HEK293 (cell line): ENCODE results near the gene PRCD.
A peak's percentile ranks its signal among the peaks of the same experiment; 100 is the strongest.

Source experiments
- CTCF ChIA-PET: fragments of 350-600 bp; formaldehyde crosslinking; extraction: SDS; loops from one replicate; lab custom pipeline; 2021; ENCODE audit warnings: antibody characterized with exemption; lab: Yijun Ruan, JAX
- POLR2A ChIA-PET: fragments of 300-600 bp; formaldehyde crosslinking; extraction: SDS; loops from one replicate; lab custom pipeline; 2020; ENCODE audit warnings: antibody characterized with exemption, inconsistent platforms; lab: Yijun Ruan, JAX
- H3K27ac ChIP-seq: fragments of 200-500 bp; sonication (Bioruptor generic); 2 replicates; pipeline ENCODE4 v1.5.1; 2014; ENCODE audit warnings: low read depth, low read length, control low read depth, inconsistent platforms; ENCODE audit errors: extremely low read depth
- H3K36me3 ChIP-seq, 2 experiments: fragments of 200-500 bp in 1 of 2; sonication (Bioruptor generic) in 1 of 2; 1 replicate in 1 of 2; 2 replicates in 1 of 2; pipeline ENCODE4 v1.5.1; 2014 to 2017; ENCODE audit warnings: inconsistent platforms in 2 of 2, low read length in 2 of 2; ENCODE audit not compliant: control insufficient read depth in 2 of 2, insufficient read depth in 1 of 2
- H3K4me1 ChIP-seq: fragments of 200-500 bp; sonication (Bioruptor generic); 2 replicates; pipeline ENCODE4 v1.5.1; 2014; ENCODE audit warnings: mild to moderate bottlenecking, low read length, inconsistent platforms; ENCODE audit not compliant: control insufficient read depth, insufficient read depth
- H3K4me3 ChIP-seq: 2 replicates; pipeline ENCODE4 v1.5.1; 2011; ENCODE audit warnings: low read depth, mild to moderate bottlenecking, control low read depth, low read length, moderate library complexity
- H3K9me3 ChIP-seq: fragments of 200-500 bp; sonication (Bioruptor generic); 2 replicates; pipeline ENCODE4 v1.5.1; 2014; ENCODE audit warnings: low read depth, low read length, inconsistent platforms; ENCODE audit not compliant: control insufficient read depth, insufficient read depth
- EGR2 ChIP-seq: fragments of 450-650 bp; formaldehyde crosslinking; IDR thresholded peaks from 2 replicates; pipeline ENCODE4 v1.5.1; 2016; ENCODE audit warnings: low read depth, missing biosample characterization, missing genetic modification characterization
- GLI4 ChIP-seq: fragments of 450-650 bp; formaldehyde crosslinking; IDR thresholded peaks from 2 replicates; pipeline ENCODE4 v1.5.1; 2016; ENCODE audit warnings: missing biosample characterization, missing genetic modification characterization
- SETDB1 ChIP-seq: IDR thresholded peaks from one replicate; pipeline ENCODE4 v1.6.1; 2017; ENCODE audit warnings: mild to moderate bottlenecking, low read length, moderate library complexity, mixed read lengths; ENCODE audit not compliant: insufficient read length
- YY1 ChIP-seq: fragments of 450-650 bp; formaldehyde crosslinking; IDR thresholded peaks from 2 replicates; pipeline ENCODE4 v1.5.1; 2018; ENCODE audit warnings: missing biosample characterization, missing genetic modification characterization
- ZBTB6 ChIP-seq: fragments of 450-650 bp; formaldehyde crosslinking; IDR thresholded peaks from 2 replicates; pipeline ENCODE4 v1.5.1; 2017; ENCODE audit warnings: missing biosample characterization, missing genetic modification characterization
- ZFHX2 ChIP-seq: fragments of 450-650 bp; formaldehyde crosslinking; conservative IDR thresholded peaks from 2 replicates; pipeline ENCODE4 v1.5.1; 2016; ENCODE audit warnings: missing biosample characterization, missing genetic modification characterization
- ZFP69B ChIP-seq: fragments of 450-650 bp; formaldehyde crosslinking; IDR thresholded peaks from 2 replicates; pipeline ENCODE4 v1.5.1; 2016; ENCODE audit warnings: missing biosample characterization, missing genetic modification characterization
- ZIC2 ChIP-seq: fragments of 450-650 bp; formaldehyde crosslinking; IDR thresholded peaks from 2 replicates; pipeline ENCODE4 v1.5.1; 2016; ENCODE audit warnings: missing biosample characterization, missing genetic modification characterization
- ZNF132 ChIP-seq: fragments of 450-650 bp; formaldehyde crosslinking; IDR thresholded peaks from 2 replicates; pipeline ENCODE4 v1.5.1; 2017; ENCODE audit warnings: missing biosample characterization, missing genetic modification characterization, borderline replicate concordance
- ZNF157 ChIP-seq: fragments of 450-650 bp; formaldehyde crosslinking; IDR thresholded peaks from 2 replicates; pipeline ENCODE4 v1.5.1; 2016; ENCODE audit warnings: missing biosample characterization, missing genetic modification characterization
- ZNF174 ChIP-seq: fragments of 450-650 bp; formaldehyde crosslinking; IDR thresholded peaks from 2 replicates; pipeline ENCODE4 v1.5.0; 2017; ENCODE audit warnings: missing biosample characterization, mild to moderate bottlenecking, missing genetic modification characterization
- ZNF292 ChIP-seq: fragments of 450-650 bp; formaldehyde crosslinking; IDR thresholded peaks from 2 replicates; pipeline ENCODE4 v1.5.1; 2016; ENCODE audit warnings: low read depth, missing biosample characterization, missing genetic modification characterization, borderline replicate concordance
- ZNF311 ChIP-seq: fragments of 450-650 bp; formaldehyde crosslinking; IDR thresholded peaks from 2 replicates; pipeline ENCODE4 v1.5.1; 2017; ENCODE audit warnings: missing biosample characterization, missing genetic modification characterization, borderline replicate concordance
- ZNF350 ChIP-seq: fragments of 450-650 bp; formaldehyde crosslinking; IDR thresholded peaks from 2 replicates; pipeline ENCODE4 v1.5.0; 2017; ENCODE audit warnings: missing biosample characterization, mild to moderate bottlenecking, missing genetic modification characterization
- ZNF621 ChIP-seq: fragments of 450-650 bp; formaldehyde crosslinking; IDR thresholded peaks from 2 replicates; pipeline ENCODE4 v1.5.1; 2017; ENCODE audit warnings: missing biosample characterization, missing genetic modification characterization
- ZNF658 ChIP-seq: fragments of 450-650 bp; formaldehyde crosslinking; IDR thresholded peaks from 2 replicates; pipeline ENCODE4; 2016; ENCODE audit warnings: missing biosample characterization, missing genetic modification characterization
- ZNF707 ChIP-seq: fragments of 450-650 bp; formaldehyde crosslinking; IDR thresholded peaks from 2 replicates; pipeline ENCODE4 v1.5.1; 2016; ENCODE audit warnings: missing biosample characterization, missing genetic modification characterization
- TF ChIP-seq, protein P1 (sequence below): fragments of 450-650 bp; formaldehyde crosslinking; IDR thresholded peaks from 2 replicates; pipeline ENCODE4 v1.5.1; 2017; ENCODE audit warnings: missing biosample characterization, mild to moderate bottlenecking, missing genetic modification characterization, moderate library complexity
- TF ChIP-seq, protein P2 (sequence below): fragments of 450-650 bp; formaldehyde crosslinking; IDR thresholded peaks from 2 replicates; pipeline ENCODE4 v1.5.1; 2016; ENCODE audit warnings: missing biosample characterization, missing genetic modification characterization
- TF ChIP-seq, protein P3 (sequence below): fragments of 450-650 bp; formaldehyde crosslinking; IDR thresholded peaks from 2 replicates; pipeline ENCODE4 v1.5.1; 2016; ENCODE audit warnings: missing biosample characterization, missing genetic modification characterization

PRCD gene

DNA sequence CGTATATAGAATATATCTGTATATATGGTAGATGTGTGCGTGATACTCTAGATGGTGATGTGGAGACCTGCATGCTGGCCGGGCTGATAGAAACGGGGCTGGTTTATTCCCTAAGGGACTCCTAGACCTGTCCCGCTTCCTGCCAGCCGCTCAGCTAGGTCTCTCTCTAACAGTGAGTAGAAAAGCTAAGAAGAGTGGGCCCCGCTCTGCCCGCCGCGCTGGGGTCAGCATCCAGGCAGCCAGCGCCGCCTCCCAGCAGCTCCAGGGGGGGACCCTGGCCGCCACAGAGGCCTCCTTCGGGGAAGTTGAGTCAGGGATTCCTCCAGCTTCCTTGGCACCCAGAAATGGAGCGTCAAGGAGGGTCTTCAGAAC, 11.7 kb upstream of the PRCD start:
- no peaks in the 10 kb centered on the region for H3K36me3 ChIP-seq
- CTCF ChIA-PET, result interaction anchor here (0.6 to 2.4 kb wide), 15 partner anchors 11 to 224 kb away, joined by 3 to 21 read pairs (median 4); partner anchors contain the start of gene PRCD
- peaks cover 17% of the 10 kb centered on the region for H3K4me1 ChIP-seq
- no peak overlapping the region for H3K4me3 ChIP-seq
- H3K9me3 ChIP-seq, result no peaks in the 10 kb centered on the region
- POLR2A ChIA-PET, result interaction anchor here (0.6 to 2.0 kb wide), 6 partner anchors 13 to 502 kb away, joined by 3 to 5 read pairs (median 3); no protein-coding TSS in a partner anchor
- no peak overlapping the region for H3K27ac ChIP-seq
- 0 out of 2 replicates have a peak, but pooled peaks have one; percentile 45 for TF ChIP-seq ZFP69B
- TF ChIP-seq ZBTB6 (tag by site-specific recombination), result no peak
- no peak for TF ChIP-seq ZNF658
- TF ChIP-seq ZNF707 (tag by site-specific recombination), result no peak

DNA sequence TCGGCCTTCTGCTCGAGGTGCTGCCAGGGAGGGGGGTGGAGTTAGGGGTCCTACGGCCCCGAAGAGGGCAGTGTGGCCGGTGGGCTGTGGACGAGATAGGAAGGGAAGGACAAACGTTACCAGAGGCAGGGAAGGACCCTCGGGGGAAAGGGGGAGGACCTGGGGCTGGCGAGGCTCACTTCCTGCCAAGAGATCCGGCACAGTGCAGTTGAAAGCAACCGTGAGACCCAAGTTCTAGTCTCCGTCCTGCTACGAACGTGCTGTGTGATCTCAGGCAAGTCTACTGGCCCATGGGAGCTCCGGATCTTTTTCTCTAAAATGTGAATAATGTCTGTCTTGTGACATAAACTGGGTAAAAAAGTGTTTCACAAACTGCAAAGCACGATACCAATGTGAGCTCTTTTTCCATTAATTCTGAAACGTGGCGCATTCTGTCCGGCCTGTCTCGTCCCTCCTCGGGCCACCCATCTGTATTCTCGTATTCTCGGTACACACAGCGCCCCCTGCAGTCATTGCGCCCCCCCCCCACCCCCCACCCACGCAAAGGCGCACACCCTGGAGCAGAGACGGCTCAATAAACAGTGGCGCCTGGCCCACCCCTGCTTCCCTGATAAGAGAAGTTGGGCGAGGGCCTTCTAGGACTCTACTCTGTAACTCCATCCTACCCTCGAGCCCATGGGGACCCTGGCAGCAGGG, 11.2 kb upstream of the PRCD start:
- Histone ChIP-seq H3K36me3 (no peaks in the 10 kb centered on the region), H3K9me3 (no peaks in the 10 kb centered on the region), H3K4me1 (peaks cover 19% of the 10 kb centered on the region), H3K4me3 (no peak overlapping the region), H3K27ac (peak overlapping the region; percentile 71)
- CTCF ChIA-PET, result interaction anchor here (0.6 to 2.4 kb wide), 17 partner anchors 11 to 225 kb away, joined by 3 to 21 read pairs (median 4); partner anchors contain the start of gene PRCD
- POLR2A ChIA-PET, result interaction anchor here (0.5 to 2.0 kb wide), 5 partner anchors 14 to 503 kb away, joined by 3 to 6 read pairs (median 4); no protein-coding TSS in a partner anchor
- TF ChIP-seq ZFHX2 (tag by site-specific recombination) (peak; percentile 78), ZIC2 (tag by site-specific recombination) (0 out of 2 replicates have a peak, but pooled peaks have one; percentile 17), EGR2 (tag by site-specific recombination) (peak; percentile 90), ZNF621 (tag by site-specific recombination) (no peak), ZBTB6 (tag by site-specific recombination) (peak; percentile 20; the same call in 1 of the 2 replicates), ZNF292 (no peak)
- TF ChIP-seq, protein P1, sequence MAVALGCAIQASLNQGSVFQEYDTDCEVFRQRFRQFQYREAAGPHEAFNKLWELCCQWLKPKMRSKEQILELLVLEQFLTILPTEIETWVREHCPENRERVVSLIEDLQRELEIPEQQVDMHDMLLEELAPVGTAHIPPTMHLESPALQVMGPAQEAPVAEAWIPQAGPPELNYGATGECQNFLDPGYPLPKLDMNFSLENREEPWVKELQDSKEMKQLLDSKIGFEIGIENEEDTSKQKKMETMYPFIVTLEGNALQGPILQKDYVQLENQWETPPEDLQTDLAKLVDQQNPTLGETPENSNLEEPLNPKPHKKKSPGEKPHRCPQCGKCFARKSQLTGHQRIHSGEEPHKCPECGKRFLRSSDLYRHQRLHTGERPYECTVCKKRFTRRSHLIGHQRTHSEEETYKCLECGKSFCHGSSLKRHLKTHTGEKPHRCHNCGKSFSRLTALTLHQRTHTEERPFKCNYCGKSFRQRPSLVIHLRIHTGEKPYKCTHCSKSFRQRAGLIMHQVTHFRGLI (tag by site-specific recombination), result 0 out of 2 replicates have a peak, but pooled peaks have one; percentile 39

- CTCF ChIA-PET, result interaction anchor here (0.6 to 2.4 kb wide), 11 partner anchors 12 to 187 kb away, joined by 3 to 21 read pairs (median 3); no protein-coding TSS in a partner anchor
- Histone ChIP-seq H3K4me3 (no peak overlapping the region), H3K27ac (peak overlapping the region; percentile 71), H3K9me3 (no peaks in the 10 kb centered on the region), H3K4me1 (peaks cover 19% of the 10 kb centered on the region), H3K36me3 (no peaks in the 10 kb centered on the region)
- POLR2A ChIA-PET, result interaction anchor here (0.5 to 1.0 kb wide), 6 partner anchors 11 to 674 kb away, joined by 3 to 6 read pairs (median 6); partner anchors contain the start of gene WBP2
- TF ChIP-seq ZNF157 (tag by site-specific recombination) (no peak), ZNF311 (tag by site-specific recombination) (no peak), ZNF174 (tag by site-specific recombination) (no peak), GLI4 (no peak), ZNF132 (tag by site-specific recombination) (no peak), YY1 (tag by site-specific recombination) (no peak), SETDB1 (no peak), ZNF350 (no peak)
- TF ChIP-seq, protein P2, sequence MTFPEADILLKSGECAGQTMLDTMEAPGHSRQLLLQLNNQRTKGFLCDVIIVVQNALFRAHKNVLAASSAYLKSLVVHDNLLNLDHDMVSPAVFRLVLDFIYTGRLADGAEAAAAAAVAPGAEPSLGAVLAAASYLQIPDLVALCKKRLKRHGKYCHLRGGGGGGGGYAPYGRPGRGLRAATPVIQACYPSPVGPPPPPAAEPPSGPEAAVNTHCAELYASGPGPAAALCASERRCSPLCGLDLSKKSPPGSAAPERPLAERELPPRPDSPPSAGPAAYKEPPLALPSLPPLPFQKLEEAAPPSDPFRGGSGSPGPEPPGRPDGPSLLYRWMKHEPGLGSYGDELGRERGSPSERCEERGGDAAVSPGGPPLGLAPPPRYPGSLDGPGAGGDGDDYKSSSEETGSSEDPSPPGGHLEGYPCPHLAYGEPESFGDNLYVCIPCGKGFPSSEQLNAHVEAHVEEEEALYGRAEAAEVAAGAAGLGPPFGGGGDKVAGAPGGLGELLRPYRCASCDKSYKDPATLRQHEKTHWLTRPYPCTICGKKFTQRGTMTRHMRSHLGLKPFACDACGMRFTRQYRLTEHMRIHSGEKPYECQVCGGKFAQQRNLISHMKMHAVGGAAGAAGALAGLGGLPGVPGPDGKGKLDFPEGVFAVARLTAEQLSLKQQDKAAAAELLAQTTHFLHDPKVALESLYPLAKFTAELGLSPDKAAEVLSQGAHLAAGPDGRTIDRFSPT (tag by site-specific recombination), result 0 out of 2 replicates have a peak, but pooled peaks have one; percentile 22
- TF ChIP-seq, protein P3, sequence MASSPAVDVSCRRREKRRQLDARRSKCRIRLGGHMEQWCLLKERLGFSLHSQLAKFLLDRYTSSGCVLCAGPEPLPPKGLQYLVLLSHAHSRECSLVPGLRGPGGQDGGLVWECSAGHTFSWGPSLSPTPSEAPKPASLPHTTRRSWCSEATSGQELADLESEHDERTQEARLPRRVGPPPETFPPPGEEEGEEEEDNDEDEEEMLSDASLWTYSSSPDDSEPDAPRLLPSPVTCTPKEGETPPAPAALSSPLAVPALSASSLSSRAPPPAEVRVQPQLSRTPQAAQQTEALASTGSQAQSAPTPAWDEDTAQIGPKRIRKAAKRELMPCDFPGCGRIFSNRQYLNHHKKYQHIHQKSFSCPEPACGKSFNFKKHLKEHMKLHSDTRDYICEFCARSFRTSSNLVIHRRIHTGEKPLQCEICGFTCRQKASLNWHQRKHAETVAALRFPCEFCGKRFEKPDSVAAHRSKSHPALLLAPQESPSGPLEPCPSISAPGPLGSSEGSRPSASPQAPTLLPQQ (tag by site-specific recombination), result no peak
Observed at GRCh38 chr17:76529224-76530094, 10.4 kb upstream of the PRCD start.
